ENCODE measurements around the gene ARHGEF12. TPM values are rescaled to one million over a fixed set of nuclear protein-coding genes. Genes with fewer than 3 reads are reported as not detected.

The ARHGEF12 gene
- polyA plus RNA-seq, 2 of the 4 experiments (the other 2 are of a cell fraction), result 16.7 to 27.2 TPM

GRCh38 chr11:120511116-120511819 lies 175.1 kb downstream of the ARHGEF12 start, which contains the start of gene GRIK4:
TSS of gene GRIK4 (plus strand) at chr11:120511748. CDS start at chr11:120660319, 148,571 bp downstream.
- H3K4me1 ChIP-seq, result no peaks in the 10 kb centered on the region
- peak; percentile 82 to 93 for ATAC-seq
- no peaks in the 10 kb centered on the region for H3K9me3 ChIP-seq
- no peak for FAIRE-seq
- H3K27ac ChIP-seq, result peak within 1 kb of the TSS; percentile 66 to 90
- WGBS (ENCODE audit: missing lambda C conversion rate), result 0% methylated on average over 5 of the region's 95 CpGs
- TF ChIP-seq SMC3 (IDR thresholded peaks at IDR 0.05) (peak; percentile 83), RAD21 (conservative IDR thresholded peaks at IDR 0.05 in 1 of 2, IDR thresholded peaks at IDR 0.05 in 1 of 2) (peak; percentile 89), NPAS2 (CRISPR knock-in tag; IDR thresholded peaks at IDR 0.05; ENCODE audit: borderline replicate concordance) (no peak), CTCF (IDR thresholded peaks at IDR 0.05) (peak; percentile 64)
- DNase-seq (ENCODE audit: low read depth in 1 of 2, low spot score in 1 of 2), result peak; percentile 61 to 76
- POLR2A ChIA-PET, result no interaction called here
- H3K4me2 ChIP-seq, result peak within 1 kb of the TSS; percentile 98
- H3K4me3 ChIP-seq, result peak within 1 kb of the TSS; percentile 70
- CTCF ChIA-PET, result interaction anchor here (0.5 to 3.8 kb wide), 38 partner anchors 8 to 683 kb away, joined by 3 to 58 read pairs (median 4); no protein-coding TSS in a partner anchor

- peak overlapping the region; percentile 70 for H3K4me3 ChIP-seq
- TF ChIP-seq NFE2L2 (conservative IDR thresholded peaks at IDR 0.05; ENCODE audit: low read length), result no peak
- no peak for TF ChIP-seq KDM5A (IDR thresholded peaks at IDR 0.05)
- no peak for TF ChIP-seq HEYL (CRISPR knock-in tag; IDR thresholded peaks at IDR 0.05)
- no peak for TF ChIP-seq POLR2AphosphoS2 (conservative IDR thresholded peaks at IDR 0.05; ENCODE audit: low read length)
- no peak for TF ChIP-seq CHD4 (IDR thresholded peaks at IDR 0.05; ENCODE audit: borderline replicate concordance)
- TF ChIP-seq FOXS1 (CRISPR knock-in tag; IDR thresholded peaks at IDR 0.05), result no peak
- no peak for TF ChIP-seq FOSL2 (IDR thresholded peaks at IDR 0.05)
- no peak for TF ChIP-seq FOSL2 (CRISPR knock-in tag; IDR thresholded peaks at IDR 0.05)
- TF ChIP-seq REST (IDR thresholded peaks at IDR 0.05), result no peak
- no peak for TF ChIP-seq HOXB5 (CRISPR knock-in tag; IDR thresholded peaks at IDR 0.05)
- TF ChIP-seq ZFP36 (IDR thresholded peaks at IDR 0.05; ENCODE audit: borderline replicate concordance, partially characterized antibody), result no peak
- TF ChIP-seq POLR2A (IDR thresholded peaks at IDR 0.05; ENCODE audit: low read length), result no peak
- H3K4me1 ChIP-seq, result no peaks in the 10 kb centered on the region
- ATAC-seq (no peak), FAIRE-seq (no peak), DNase-seq (ENCODE audit: low read depth in 1 of 2, low spot score in 1 of 2) (no peak)
- 55% methylated on average over 11 of the region's 73 CpGs for WGBS (ENCODE audit: missing lambda C conversion rate)
- ChIA-PET CTCF (interaction anchor here (0.5 to 3.8 kb wide), 30 partner anchors 7 to 683 kb away, joined by 3 to 58 read pairs (median 4); no protein-coding TSS in a partner anchor), POLR2A (no interaction called here)
- peak overlapping the region; percentile 98 for H3K4me2 ChIP-seq
- H3K27ac ChIP-seq, result peak overlapping the region; percentile 66 to 90; a peak in 5 of 6 replicates
- H3K9me3 ChIP-seq, result no peaks in the 10 kb centered on the region
These were observed 175.9 kb downstream of the ARHGEF12 start for GRCh38 chr11:120511820-120512738.
